ENCODE measurements around the gene SCN2A. TPM values are rescaled to one million over a fixed set of nuclear protein-coding genes. Genes with fewer than 3 reads are reported as not detected.

Gene SCN2A
- total and polyA plus RNA-seq, 2 experiments from 2014 or later, result 0.95 TPM; not detected in 1

DNA sequence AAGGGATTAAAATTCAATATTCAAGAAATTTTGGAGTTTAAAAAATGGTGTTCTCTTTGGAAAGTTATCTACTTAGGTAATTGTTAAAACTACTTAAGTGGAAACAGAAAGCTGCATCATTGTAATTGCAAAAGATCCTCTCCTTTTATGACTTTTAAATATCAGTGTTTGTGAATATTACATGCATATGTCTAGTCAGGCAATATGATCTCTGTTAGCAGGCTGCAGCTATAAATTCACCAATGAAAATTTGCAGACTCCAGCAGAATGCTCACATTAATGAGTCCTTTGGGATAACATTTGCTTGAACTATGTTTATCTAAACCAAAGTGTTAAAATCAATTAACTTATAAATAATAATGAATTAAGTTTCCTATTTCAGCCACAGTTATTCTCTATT is 171.1 kb downstream of the SCN2A start:
- Histone ChIP-seq H3K9me3 (ENCODE audit: low read depth) (no peaks in the 10 kb centered on the region), H3K36me3 (no peaks in the 10 kb centered on the region), H3K4me1 (ENCODE audit: low read depth) (no peaks in the 10 kb centered on the region), H3K27me3 (no peaks in the 10 kb centered on the region), H3K27ac (no peak overlapping the region), H3K4me3 (no peak overlapping the region)
- no peak for TF ChIP-seq CTCF (IDR thresholded peaks at IDR 0.05; ENCODE audit: low read depth, low read length)
- DNase-seq (ENCODE audit: low read depth in 1 of 2, low spot score in 1 of 2), result no peak

DNA sequence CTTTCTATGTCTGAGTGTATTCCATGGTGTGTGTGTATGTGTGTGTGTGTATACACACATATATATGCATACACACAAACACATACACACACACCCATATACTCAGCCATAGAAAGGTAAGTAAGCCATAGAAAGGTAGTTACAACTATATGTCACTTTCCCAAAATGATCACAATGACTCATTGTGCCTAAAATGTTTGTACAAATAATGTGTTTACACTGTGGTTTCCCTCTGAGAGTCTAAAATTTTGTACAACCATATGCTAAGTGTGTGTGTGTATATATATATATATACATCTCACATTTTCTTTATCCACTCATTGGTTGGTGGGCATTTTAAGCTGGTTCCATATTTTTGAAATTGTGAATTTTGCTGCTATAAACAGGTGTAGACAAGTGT is 175.0 kb downstream of the SCN2A start:
- Histone ChIP-seq H3K27me3 (no peaks in the 10 kb centered on the region), H3K36me3 (no peaks in the 10 kb centered on the region), H3K4me3 (no peak overlapping the region), H3K9me3 (ENCODE audit: low read depth) (no peaks in the 10 kb centered on the region), H3K4me1 (ENCODE audit: low read depth) (no peaks in the 10 kb centered on the region), H3K27ac (no peak overlapping the region)
- no peak for TF ChIP-seq CTCF (IDR thresholded peaks at IDR 0.05; ENCODE audit: low read depth, low read length)
- DNase-seq (ENCODE audit: low read depth in 1 of 2, low spot score in 1 of 2), result no peak

GRCh38 chr2:165417009-165417408 is 177.8 kb downstream of the SCN2A start:
- Histone ChIP-seq H3K27me3 (no peaks in the 10 kb centered on the region), H3K27ac (no peak overlapping the region), H3K36me3 (no peaks in the 10 kb centered on the region), H3K4me1 (ENCODE audit: low read depth) (no peaks in the 10 kb centered on the region), H3K4me3 (no peak overlapping the region), H3K9me3 (ENCODE audit: low read depth) (no peaks in the 10 kb centered on the region)
- TF ChIP-seq CTCF (IDR thresholded peaks at IDR 0.05; ENCODE audit: low read depth, low read length), result no peak
- DNase-seq (ENCODE audit: low read depth in 1 of 2, low spot score in 1 of 2), result no peak

DNA sequence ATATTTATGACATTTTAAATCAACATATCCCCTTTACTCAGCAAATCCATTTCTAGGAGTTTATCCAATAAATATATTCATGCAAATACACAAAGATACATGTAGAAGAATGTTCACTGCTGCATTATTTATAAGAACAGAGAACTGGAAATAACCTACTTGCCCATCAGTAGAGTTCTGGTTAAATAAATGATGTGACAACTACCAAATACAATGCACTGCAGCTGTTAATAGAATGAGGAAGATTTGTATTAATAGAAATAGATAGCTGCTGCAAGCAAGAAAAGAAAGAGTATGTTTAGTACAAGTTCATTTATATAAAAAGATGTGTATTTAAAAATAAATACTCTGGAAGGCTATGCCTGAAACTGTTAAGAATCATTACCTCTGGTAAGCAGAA is 181.0 kb downstream of the SCN2A start:
- no peak for TF ChIP-seq CTCF (IDR thresholded peaks at IDR 0.05; ENCODE audit: low read depth, low read length)
- Histone ChIP-seq H3K27me3 (no peaks in the 10 kb centered on the region), H3K4me3 (no peak overlapping the region), H3K9me3 (ENCODE audit: low read depth) (no peaks in the 10 kb centered on the region), H3K4me1 (ENCODE audit: low read depth) (no peaks in the 10 kb centered on the region), H3K27ac (no peak overlapping the region), H3K36me3 (no peaks in the 10 kb centered on the region)
- no peak for DNase-seq (ENCODE audit: low read depth in 1 of 2, low spot score in 1 of 2)

DNA sequence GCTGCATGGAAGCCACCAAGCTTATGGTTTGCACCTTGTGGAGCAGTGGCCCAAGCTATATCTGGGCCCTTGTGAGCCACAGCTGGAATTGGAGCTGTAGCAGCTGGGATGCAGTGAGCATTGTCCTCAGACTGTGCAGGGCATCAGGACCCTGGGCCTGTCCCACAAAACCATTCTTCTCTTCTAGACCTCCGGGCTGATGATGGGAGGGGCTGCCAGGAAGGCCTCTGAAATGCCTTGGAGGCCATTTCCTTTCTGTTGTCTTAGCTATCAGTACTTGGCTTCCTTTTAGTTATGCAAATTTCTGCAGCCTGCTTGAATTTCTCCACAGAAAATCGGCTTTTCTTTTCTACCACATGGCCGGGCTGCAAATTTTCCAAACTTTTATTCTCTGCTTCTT is 183.9 kb downstream of the SCN2A start:
- H3K9me3 ChIP-seq (ENCODE audit: low read depth), result no peaks in the 10 kb centered on the region
- H3K4me1 ChIP-seq (ENCODE audit: low read depth), result no peaks in the 10 kb centered on the region
- DNase-seq (ENCODE audit: low read depth in 1 of 2, low spot score in 1 of 2), result no peak
- no peaks in the 10 kb centered on the region for H3K27me3 ChIP-seq
- no peak for TF ChIP-seq CTCF (IDR thresholded peaks at IDR 0.05; ENCODE audit: low read depth, low read length)
- H3K36me3 ChIP-seq, result no peaks in the 10 kb centered on the region
- H3K4me3 ChIP-seq, result no peak overlapping the region
- H3K27ac ChIP-seq, result no peak overlapping the region

GRCh38 chr2:165425556-165425955 is 186.3 kb downstream of the SCN2A start:
- H3K9me3 ChIP-seq (ENCODE audit: low read depth), result no peaks in the 10 kb centered on the region
- no peaks in the 10 kb centered on the region for H3K27me3 ChIP-seq
- no peak for TF ChIP-seq CTCF (IDR thresholded peaks at IDR 0.05; ENCODE audit: low read depth, low read length)
- no peak overlapping the region for H3K4me3 ChIP-seq
- H3K4me1 ChIP-seq (ENCODE audit: low read depth), result no peaks in the 10 kb centered on the region
- DNase-seq (ENCODE audit: low read depth in 1 of 2, low spot score in 1 of 2), result no peak
- no peak overlapping the region for H3K27ac ChIP-seq
- no peaks in the 10 kb centered on the region for H3K36me3 ChIP-seq

Measured in cardiac muscle cell (in vitro differentiated cells and primary cell).